GOT3 (cell line): ENCODE data around the gene SRRT.
"Not testable (repeated sequence)": the region's sequence is repeated elsewhere in the genome, so short reads cannot be mapped to it uniquely, and the experiment has no call there.

Experiments used
- DNase-seq: peaks from one replicate; lab custom pipeline; 2025; ENCODE audit warnings: mixed read lengths; lab: John Stamatoyannopoulos, UW

Gene SRRT

GRCh38 chr7:100894860-100895700 is 20.2 kb downstream of the SRRT start:
- DNase-seq = no peak

- no peak for DNase-seq
Measured at GRCh38 chr7:100895701-100895955, 20.7 kb downstream of the SRRT start, which contains the start of gene ACHE. TSS of gene ACHE (minus strand) at chr7:100895888. CDS start at chr7:100894232, 1,656 bp downstream.

- no peak for DNase-seq
Measured at GRCh38 chr7:100895956-100896731, 21.2 kb downstream of the SRRT start.

GRCh38 chr7:100896732-100897608 is 22.1 kb downstream of the SRRT start:
- no peak for DNase-seq

- DNase-seq = no peak
Measured at GRCh38 chr7:100897772-100898454, 23.0 kb downstream of the SRRT start.

- DNase-seq = no peak
Measured at GRCh38 chr7:100899432-100899831, 24.5 kb downstream of the SRRT start.

GRCh38 chr7:100900978-100901377 is 26.1 kb downstream of the SRRT start:
- DNase-seq = no peak

- no peak for DNase-seq
Measured at GRCh38 chr7:100901921-100902332, 27.0 kb downstream of the SRRT start.

- DNase-seq = no peak
Measured at GRCh38 chr7:100902638-100903037, 27.7 kb downstream of the SRRT start.

- DNase-seq = no peak
Measured at GRCh38 chr7:100908512-100908911, 33.6 kb downstream of the SRRT start.

- DNase-seq = not testable (repeated sequence)
Measured at GRCh38 chr7:100910443-100910842, 35.5 kb downstream of the SRRT start.

GRCh38 chr7:100911484-100911883 is 36.6 kb downstream of the SRRT start:
- DNase-seq = no peak

GRCh38 chr7:100914208-100914878 is 39.4 kb downstream of the SRRT start:
- no peak for DNase-seq

- no peak for DNase-seq
Measured at GRCh38 chr7:100914879-100915447, 40.1 kb downstream of the SRRT start.

GRCh38 chr7:100919335-100919734 is 44.4 kb downstream of the SRRT start:
- DNase-seq = not testable (repeated sequence)

GRCh38 chr7:100919779-100920437 is 45.0 kb downstream of the SRRT start:
- not testable (repeated sequence) for DNase-seq

- no peak for DNase-seq
Measured at GRCh38 chr7:100921039-100921438, 46.1 kb downstream of the SRRT start.

GRCh38 chr7:100923616-100924015 is 48.7 kb downstream of the SRRT start:
- DNase-seq = not testable (repeated sequence)

GRCh38 chr7:100929808-100930174 is 54.9 kb downstream of the SRRT start:
- DNase-seq = no peak

- DNase-seq = no peak
Measured at GRCh38 chr7:100933734-100934133, 58.8 kb downstream of the SRRT start.
